ENCODE measurements around the gene SEMA7A. TPM values are rescaled to one million over a fixed set of nuclear protein-coding genes. Genes with fewer than 3 reads are reported as not detected.

The SEMA7A gene
- total and polyA plus RNA-seq, 7 experiments from 2014 or later: 1.6 to 15.7 (median 5.0) TPM; not detected in 2

- ATAC-seq (no peak), DNase-seq (no peak)
- Histone ChIP-seq H3K9me3 (ENCODE audit: control insufficient read depth in 2 of 3, low read length in 3 of 3) (no peaks in the 10 kb centered on the region), H3K27me3 (ENCODE audit: control insufficient read depth in 2 of 2, insufficient read depth in 2 of 2, low read length in 2 of 2) (no peaks in the 10 kb centered on the region), H3K27ac (ENCODE audit: low read depth, low read length) (no peak overlapping the region), H3K4me3 (ENCODE audit: low read length) (no peak overlapping the region), H3K36me3 (ENCODE audit: control insufficient read depth in 2 of 3, insufficient read depth in 3 of 3, low read length in 3 of 3) (peaks cover 21 to 98% (median 26%) of the 10 kb centered on the region in 3 experiments), H3K4me1 (ENCODE audit: control insufficient read depth in 2 of 2, insufficient read depth in 2 of 2, low read length in 2 of 2) (no peaks in the 10 kb centered on the region)
- H3K36me3 Mint-ChIP-seq: peaks cover 21 to 75% (median 38%) of the 10 kb centered on the region in 5 donors
- ChIA-PET POLR2A (no interaction called here), CTCF (interaction anchor here (1.1 to 1.5 kb wide), 2 partner anchors 9 to 70 kb away, joined by 3 to 5 read pairs; no protein-coding TSS in a partner anchor)
- intact Hi-C loops (cut with micrococcal nuclease): no loop called here
- no peaks in the 10 kb centered on the region for H3K9me3 Mint-ChIP-seq
- H3K27me3 Mint-ChIP-seq: no peaks in the 10 kb centered on the region
- peaks cover 0 to 10% (median 0%) of the 10 kb centered on the region in 7 donors for H3K4me1 Mint-ChIP-seq
- H3K4me3 Mint-ChIP-seq: no peak overlapping the region
- no peak overlapping the region for H3K27ac Mint-ChIP-seq
These were observed 15.3 kb upstream of the SEMA7A start for GRCh38 chr15:74449095-74449494.

- CTCF ChIA-PET: interaction anchor here (0.7 to 1.2 kb wide), 2 partner anchors 63 to 473 kb away, joined by 3 to 4 read pairs; no protein-coding TSS in a partner anchor
- H3K4me3 Mint-ChIP-seq: no peak overlapping the region
- H3K27me3 ChIP-seq (ENCODE audit: control insufficient read depth in 2 of 2, insufficient read depth in 2 of 2, low read length in 2 of 2): no peaks in the 10 kb centered on the region
- no peak overlapping the region for H3K27ac Mint-ChIP-seq
- H3K9me3 ChIP-seq (ENCODE audit: control insufficient read depth in 2 of 3, low read length in 3 of 3): no peaks in the 10 kb centered on the region
- POLR2A ChIA-PET: interaction anchor here (0.7 kb wide), 1 partner anchor 495 kb away, joined by 3 read pairs; no protein-coding TSS in a partner anchor
- no peak for DNase-seq
- H3K9me3 Mint-ChIP-seq: no peaks in the 10 kb centered on the region
- H3K27ac ChIP-seq (ENCODE audit: low read depth, low read length): no peak overlapping the region
- H3K36me3 ChIP-seq (ENCODE audit: control insufficient read depth in 2 of 3, insufficient read depth in 3 of 3, low read length in 3 of 3): peaks cover 18 to 68% (median 26%) of the 10 kb centered on the region in 3 experiments
- intact Hi-C loops (cut with micrococcal nuclease): no loop called here
- no peaks in the 10 kb centered on the region for H3K4me1 ChIP-seq (ENCODE audit: control insufficient read depth in 2 of 2, insufficient read depth in 2 of 2, low read length in 2 of 2)
- no peaks in the 10 kb centered on the region for H3K27me3 Mint-ChIP-seq
- H3K4me1 Mint-ChIP-seq: peaks cover 0 to 8% (median 0%) of the 10 kb centered on the region in 7 donors
- H3K36me3 Mint-ChIP-seq: peaks cover 17 to 55% (median 23%) of the 10 kb centered on the region in 5 donors
- no peak overlapping the region for H3K4me3 ChIP-seq (ENCODE audit: low read length)
- ATAC-seq: no peak
These were observed 12.3 kb upstream of the SEMA7A start for GRCh38 chr15:74445816-74446763.

GRCh38 chr15:74444106-74445062 is 10.6 kb upstream of the SEMA7A start:
- ChIA-PET CTCF (interaction anchor here (0.7 to 8.6 kb wide), 2 partner anchors 62 to 72 kb away, joined by 3 to 93 read pairs; no protein-coding TSS in a partner anchor), POLR2A (no interaction called here)
- H3K36me3 Mint-ChIP-seq: peaks cover 8 to 38% (median 15%) of the 10 kb centered on the region in 5 donors

GRCh38 chr15:74443100-74443909 is 9.5 kb upstream of the SEMA7A start:
- Histone ChIP-seq H3K36me3 (ENCODE audit: control insufficient read depth in 2 of 3, insufficient read depth in 3 of 3, low read length in 3 of 3) (peaks cover 3 to 40% (median 12%) of the 10 kb centered on the region in 3 experiments), H3K27ac (ENCODE audit: low read depth, low read length) (no peak overlapping the region), H3K9me3 (ENCODE audit: control insufficient read depth in 2 of 3, low read length in 3 of 3) (no peaks in the 10 kb centered on the region), H3K4me3 (ENCODE audit: low read length) (no peak overlapping the region), H3K27me3 (ENCODE audit: control insufficient read depth in 2 of 2, insufficient read depth in 2 of 2, low read length in 2 of 2) (no peaks in the 10 kb centered on the region), H3K4me1 (ENCODE audit: control insufficient read depth in 2 of 2, insufficient read depth in 2 of 2, low read length in 2 of 2) (peaks cover 0 to 3% of the 10 kb centered on the region in 2 donors)
- intact Hi-C loops (cut with micrococcal nuclease): no loop called here
- no peak overlapping the region for H3K4me3 Mint-ChIP-seq
- peaks cover 0 to 15% (median 5%) of the 10 kb centered on the region in 7 donors for H3K4me1 Mint-ChIP-seq
- H3K36me3 Mint-ChIP-seq: peaks cover 8 to 27% (median 9%) of the 10 kb centered on the region in 5 donors
- no peaks in the 10 kb centered on the region for H3K9me3 Mint-ChIP-seq
- ChIA-PET POLR2A (no interaction called here), CTCF (interaction anchor here (0.7 to 8.6 kb wide), 3 partner anchors 61 to 71 kb away, joined by 3 to 93 read pairs (median 4); no protein-coding TSS in a partner anchor)
- peak overlapping the region in 2 of 9 donors; percentile 21 to 59 for H3K27ac Mint-ChIP-seq
- ATAC-seq (no peak), DNase-seq (no peak)
- H3K27me3 Mint-ChIP-seq: no peaks in the 10 kb centered on the region

More at GRCh38 chr15:74444106-74445062, 10.6 kb upstream of the SEMA7A start:
- ATAC-seq (no peak), DNase-seq (no peak)
- H3K27ac Mint-ChIP-seq: peak overlapping the region in 1 of 9 donors; percentile 8
- no peak overlapping the region for H3K4me3 Mint-ChIP-seq
- intact Hi-C loops (cut with micrococcal nuclease): no loop called here
- Histone ChIP-seq H3K9me3 (ENCODE audit: control insufficient read depth in 2 of 3, low read length in 3 of 3) (no peaks in the 10 kb centered on the region), H3K4me3 (ENCODE audit: low read length) (no peak overlapping the region), H3K27me3 (ENCODE audit: control insufficient read depth in 2 of 2, insufficient read depth in 2 of 2, low read length in 2 of 2) (no peaks in the 10 kb centered on the region), H3K27ac (ENCODE audit: low read depth, low read length) (no peak overlapping the region), H3K36me3 (ENCODE audit: control insufficient read depth in 2 of 3, insufficient read depth in 3 of 3, low read length in 3 of 3) (peaks cover 11 to 51% (median 19%) of the 10 kb centered on the region in 3 experiments), H3K4me1 (ENCODE audit: control insufficient read depth in 2 of 2, insufficient read depth in 2 of 2, low read length in 2 of 2) (no peaks in the 10 kb centered on the region)
- H3K9me3 Mint-ChIP-seq: no peaks in the 10 kb centered on the region
- peaks cover 0 to 8% (median 0%) of the 10 kb centered on the region in 7 donors for H3K4me1 Mint-ChIP-seq
- H3K27me3 Mint-ChIP-seq: no peaks in the 10 kb centered on the region

GRCh38 chr15:74442604-74443003 is 8.8 kb upstream of the SEMA7A start:
- ChIA-PET CTCF (interaction anchor here (0.9 to 8.6 kb wide), 2 partner anchors 60 to 70 kb away, joined by 4 to 93 read pairs; no protein-coding TSS in a partner anchor), POLR2A (interaction anchor here (0.9 kb wide), 1 partner anchor 65 kb away, joined by 3 read pairs; no protein-coding TSS in a partner anchor)
- Mint-ChIP-seq H3K4me3 (no peak overlapping the region), H3K36me3 (peaks cover 4 to 20% (median 9%) of the 10 kb centered on the region in 5 donors), H3K27ac (peak overlapping the region in 1 of 9 donors; percentile 7), H3K9me3 (no peaks in the 10 kb centered on the region), H3K27me3 (no peaks in the 10 kb centered on the region), H3K4me1 (peaks cover 0 to 17% (median 5%) of the 10 kb centered on the region in 7 donors)
- Histone ChIP-seq H3K36me3 (ENCODE audit: control insufficient read depth in 2 of 3, insufficient read depth in 3 of 3, low read length in 3 of 3) (peaks cover 0 to 33% (median 8%) of the 10 kb centered on the region in 3 experiments), H3K27me3 (ENCODE audit: control insufficient read depth in 2 of 2, insufficient read depth in 2 of 2, low read length in 2 of 2) (no peaks in the 10 kb centered on the region), H3K27ac (ENCODE audit: low read depth, low read length) (no peak overlapping the region), H3K9me3 (ENCODE audit: control insufficient read depth in 2 of 3, low read length in 3 of 3) (no peaks in the 10 kb centered on the region), H3K4me1 (ENCODE audit: control insufficient read depth in 2 of 2, insufficient read depth in 2 of 2, low read length in 2 of 2) (peaks cover 0 to 3% of the 10 kb centered on the region in 2 donors), H3K4me3 (ENCODE audit: low read length) (no peak overlapping the region)
- intact Hi-C loops (cut with micrococcal nuclease): no loop called here
- ATAC-seq (no peak), DNase-seq (no peak)

All from naive thymus-derived CD4-positive, alpha-beta T cell (primary cell).